SK-N-SH treated with all-trans-retinoic acid at 6 μM for 48 hours (cell line): ENCODE results near the gene LAP3.

ENCODE experiments used
- ATAC-seq: fragments of 200-7000 bp; cut with Tn5 transposase; 3 replicates; pipeline ENCODE4 v1.9.1; 2020; ENCODE audit warnings: mild to moderate bottlenecking, moderate library complexity
- ARNTL ChIP-seq: fragments of 450-650 bp; formaldehyde crosslinking; IDR thresholded peaks from 2 replicates; pipeline ENCODE4 v1.5.0; 2020; ENCODE audit warnings: low read depth, mild to moderate bottlenecking, moderate library complexity, borderline replicate concordance
- BACH2 ChIP-seq: fragments of 250-450 bp; sonication (Bioruptor Pico); IDR thresholded peaks from 2 replicates; pipeline ENCODE4 v1.9.0; 2021; ENCODE audit warnings: mild to moderate bottlenecking, borderline replicate concordance
- CREB5 ChIP-seq: fragments of 250-450 bp; sonication (Bioruptor Pico); IDR thresholded peaks from 2 replicates; pipeline ENCODE4 v1.5.1; 2020; ENCODE audit warnings: low read depth, mild to moderate bottlenecking, moderate library complexity
- CSDC2 ChIP-seq: fragments of 250-450 bp; sonication (Bioruptor Pico); IDR thresholded peaks from 2 replicates; pipeline ENCODE4 v1.5.0; 2020; ENCODE audit warnings: mild to moderate bottlenecking, moderate library complexity
- CSRNP3 ChIP-seq: fragments of 250-450 bp; sonication (Bioruptor Pico); IDR thresholded peaks from 2 replicates; pipeline ENCODE4 v1.5.1; 2021; ENCODE audit warnings: mild to moderate bottlenecking, moderate library complexity
- ESRRG ChIP-seq: fragments of 250-450 bp; sonication (Bioruptor Pico); IDR thresholded peaks from 2 replicates; pipeline ENCODE4 v1.6.1; 2021; ENCODE audit warnings: mild to moderate bottlenecking
- GLIS3 ChIP-seq: fragments of 250-450 bp; sonication (Bioruptor Pico); IDR thresholded peaks from 2 replicates; pipeline ENCODE4 v1.5.0; 2020; ENCODE audit warnings: mild to moderate bottlenecking, moderate library complexity
- ISL1 ChIP-seq: fragments of 250-450 bp; sonication (Bioruptor Pico); IDR thresholded peaks from 2 replicates; pipeline ENCODE4 v2.1.2; 2022; ENCODE audit warnings: mild to moderate bottlenecking, moderate library complexity
- OSR1 ChIP-seq: fragments of 250-450 bp; sonication (Bioruptor Pico); IDR thresholded peaks from 2 replicates; pipeline ENCODE4 v1.8.0; 2022; ENCODE audit warnings: moderate library complexity, mild to moderate bottlenecking, inconsistent platforms
- PATZ1 ChIP-seq: fragments of 250-450 bp; sonication (Bioruptor Pico); IDR thresholded peaks from 2 replicates; pipeline ENCODE4 v1.8.0; 2020; ENCODE audit warnings: mild to moderate bottlenecking, moderate library complexity, borderline replicate concordance
- POU6F1 ChIP-seq: fragments of 250-450 bp; sonication (Bioruptor Pico); IDR thresholded peaks from 2 replicates; pipeline ENCODE4 v1.8.0; 2021; ENCODE audit warnings: low read depth, mild to moderate bottlenecking, moderate library complexity, borderline replicate concordance
- PPARA ChIP-seq: fragments of 250-450 bp; sonication (Bioruptor Pico); IDR thresholded peaks from 2 replicates; pipeline ENCODE4 v1.5.0; 2020; ENCODE audit warnings: mild to moderate bottlenecking, borderline replicate concordance
- RARB ChIP-seq: fragments of 250-450 bp; sonication (Bioruptor Pico); IDR thresholded peaks from 2 replicates; pipeline ENCODE4 v1.8.0; 2021; ENCODE audit warnings: mild to moderate bottlenecking, moderate library complexity
- SNAI2 ChIP-seq: fragments of 250-450 bp; sonication (Bioruptor Pico); IDR thresholded peaks from 2 replicates; pipeline ENCODE4 v1.5.0; 2020; ENCODE audit warnings: mild to moderate bottlenecking, moderate library complexity
- TCF4 ChIP-seq: fragments of 250-450 bp; sonication (Bioruptor Pico); IDR thresholded peaks from 2 replicates; pipeline ENCODE4 v1.8.0; 2021; ENCODE audit warnings: mild to moderate bottlenecking, moderate library complexity, borderline replicate concordance
- TSHZ2 ChIP-seq: fragments of 250-450 bp; sonication (Bioruptor Pico); IDR thresholded peaks from 2 replicates; pipeline ENCODE4 v1.5.0; 2020; ENCODE audit warnings: mild to moderate bottlenecking, moderate library complexity
- ZC3H10 ChIP-seq: fragments of 250-450 bp; sonication (Bioruptor Pico); IDR thresholded peaks from 2 replicates; pipeline ENCODE4 v1.5.1; 2021; ENCODE audit warnings: mild to moderate bottlenecking, moderate library complexity
- ZFP30 ChIP-seq: fragments of 450-650 bp; formaldehyde crosslinking; IDR thresholded peaks from 2 replicates; pipeline ENCODE4 v1.5.0; 2022; ENCODE audit warnings: mild to moderate bottlenecking, moderate library complexity
- ZNF565 ChIP-seq: fragments of 450-650 bp; formaldehyde crosslinking; conservative IDR thresholded peaks from 2 replicates; pipeline ENCODE4 v1.5.0; 2020; ENCODE audit warnings: low read depth, mild to moderate bottlenecking, moderate library complexity
- ZNF70 ChIP-seq: fragments of 450-650 bp; formaldehyde crosslinking; IDR thresholded peaks from 2 replicates; pipeline ENCODE4 v1.5.0; 2020; ENCODE audit warnings: mild to moderate bottlenecking, moderate library complexity

Gene LAP3

GRCh38 chr4:17577665-17578481 lies 875 bp downstream of the LAP3 start:
- peak; percentile 57 for ATAC-seq
- TF ChIP-seq PPARA (CRISPR knock-in tag) (no peak), CSRNP3 (no peak), POU6F1 (no peak), ZC3H10 (no peak), ISL1 (CRISPR knock-in tag) (no peak), ZNF565 (CRISPR knock-in tag) (no peak), ESRRG (no peak), CREB5 (no peak), TCF4 (CRISPR knock-in tag) (no peak), SNAI2 (CRISPR knock-in tag) (no peak), PATZ1 (no peak), ZNF70 (CRISPR knock-in tag) (no peak), OSR1 (CRISPR knock-in tag) (no peak), GLIS3 (CRISPR knock-in tag) (no peak), ZFP30 (no peak), CSDC2 (no peak)

- no peak for TF ChIP-seq ISL1 (CRISPR knock-in tag)
- ATAC-seq = no peak
Measured at GRCh38 chr4:17578482-17578891, 1.5 kb downstream of the LAP3 start.

GRCh38 chr4:17580969-17581368 lies 4.0 kb downstream of the LAP3 start:
- ATAC-seq = no peak
- TF ChIP-seq ZC3H10 (no peak), OSR1 (CRISPR knock-in tag) (no peak), RARB (CRISPR knock-in tag) (no peak), ZNF70 (CRISPR knock-in tag) (no peak), ISL1 (CRISPR knock-in tag) (no peak), PPARA (CRISPR knock-in tag) (no peak), ARNTL (no peak), POU6F1 (no peak), CSDC2 (no peak), CSRNP3 (no peak), PATZ1 (no peak), GLIS3 (CRISPR knock-in tag) (no peak), CREB5 (no peak), ZFP30 (no peak), TSHZ2 (CRISPR knock-in tag) (no peak), ZNF565 (CRISPR knock-in tag) (no peak), BACH2 (CRISPR knock-in tag) (no peak), ESRRG (no peak)
